Fibroblast of lung (primary cell): Measurements from ENCODE around the gene CNNM4. TPM values are rescaled to one million over a fixed set of nuclear protein-coding genes. Genes with fewer than 3 reads are reported as not detected.
A peak's percentile ranks its signal among the peaks of the same experiment; 100 is the strongest.

Source experiments
- DNase-seq, 2 donors: peaks; one replicate each; pipeline versions ENCODE4 v3.0.0 to v3.0.0-alpha.2; 2010; ENCODE audit warnings: low read depth in 2 of 2
- H2AFZ ChIP-seq: 2 replicates; pipeline ENCODE4 v1.5.1; 2012; ENCODE audit warnings: low read length, control low read depth, inconsistent platforms
- H3K27ac ChIP-seq: 2 replicates; pipeline ENCODE4 v1.5.1; 2011; ENCODE audit warnings: low read length, control low read depth; ENCODE audit not compliant: insufficient read depth
- H3K27me3 ChIP-seq: 2 replicates; pipeline ENCODE4 v1.5.1; 2011; ENCODE audit warnings: mild to moderate bottlenecking, low read length; ENCODE audit not compliant: control insufficient read depth, insufficient read depth
- H3K36me3 ChIP-seq: 2 replicates; pipeline ENCODE4 v1.5.1; 2011; ENCODE audit warnings: low read length; ENCODE audit not compliant: control insufficient read depth, insufficient read depth
- H3K4me1 ChIP-seq: 2 replicates; pipeline ENCODE4 v1.5.1; 2011; ENCODE audit warnings: low read length; ENCODE audit not compliant: control insufficient read depth, insufficient read depth; ENCODE audit errors: extremely low read depth
- H3K4me2 ChIP-seq: 2 replicates; pipeline ENCODE4 v1.5.1; 2011; ENCODE audit warnings: low read length, control low read depth; ENCODE audit not compliant: insufficient read depth; ENCODE audit errors: extremely low read depth
- H3K4me3 ChIP-seq, 4 experiments: fragments of 200-600 bp in 1 of 4; sonication (generic) in 1 of 4; replicated peaks in 1 of 4; 2 replicates each; pipeline ENCODE4 v1.5.1; 2011 to 2016; ENCODE audit warnings: low read length in 4 of 4, low read depth in 3 of 4, mild to moderate bottlenecking in 3 of 4, control low read depth in 2 of 4, inconsistent platforms in 1 of 4, mixed read lengths in 1 of 4; ENCODE audit not compliant: insufficient read depth in 1 of 4; ENCODE audit errors: control extremely low read depth in 1 of 4
- H3K79me2 ChIP-seq: 2 replicates; pipeline ENCODE4 v1.5.1; 2012; ENCODE audit warnings: mild to moderate bottlenecking, low read length, inconsistent platforms; ENCODE audit not compliant: control insufficient read depth, insufficient read depth
- H3K9ac ChIP-seq: 2 replicates; pipeline ENCODE4 v1.5.1; 2011; ENCODE audit warnings: mild to moderate bottlenecking, low read length, control low read depth; ENCODE audit not compliant: insufficient read depth
- H3K9me3 ChIP-seq: 2 replicates; pipeline ENCODE4 v1.5.1; 2012; ENCODE audit warnings: low read depth, low read length; ENCODE audit not compliant: control insufficient read depth, insufficient read depth
- H4K20me1 ChIP-seq: 2 replicates; pipeline ENCODE4 v1.5.1; 2011; ENCODE audit warnings: low read length; ENCODE audit not compliant: control insufficient read depth, insufficient read depth; ENCODE audit errors: extremely low read depth
- EZH2 ChIP-seq: IDR thresholded peaks from 2 replicates; pipeline ENCODE4 v1.5.1; 2012; ENCODE audit warnings: low read length, control low read depth, mild to moderate bottlenecking; ENCODE audit errors: missing control alignments
- polyA plus RNA-seq, 2 donors: library from polyadenylated mRNA; depleted of rRNA in 1 of 2; stranded (reverse) in 1 of 2; unstranded in 1 of 2; fragments of >200 nt; gene quantifications; 2 replicates each; pipeline ENCODE4 v1.2.1, GENCODE V29; 2011 to 2012; ENCODE audit warnings: missing spikeins in 1 of 2
- total RNA-seq: library from RNA; depleted of rRNA; stranded (reverse); fragments of >200 nt; gene quantifications from 2 replicates; pipeline ENCODE4 v1.2.1, GENCODE V29; 2014
- TF ChIP-seq, protein P1 (sequence below), 2 donors: IDR thresholded peaks in 1 of 2; conservative IDR thresholded peaks in 1 of 2; 1 replicate in 1 of 2; 2 replicates in 1 of 2; pipeline ENCODE4 v1.5.1; 2011 to 2012; ENCODE audit warnings: low read length in 2 of 2, control low read depth in 1 of 2, inconsistent platforms in 1 of 2, low read depth in 1 of 2, mild to moderate bottlenecking in 1 of 2

Gene CNNM4
- total and polyA plus RNA-seq, 2 donors (not counting 1 experiment from before 2014, with no cell fraction given), result 3.3 to 3.5 TPM

DNA sequence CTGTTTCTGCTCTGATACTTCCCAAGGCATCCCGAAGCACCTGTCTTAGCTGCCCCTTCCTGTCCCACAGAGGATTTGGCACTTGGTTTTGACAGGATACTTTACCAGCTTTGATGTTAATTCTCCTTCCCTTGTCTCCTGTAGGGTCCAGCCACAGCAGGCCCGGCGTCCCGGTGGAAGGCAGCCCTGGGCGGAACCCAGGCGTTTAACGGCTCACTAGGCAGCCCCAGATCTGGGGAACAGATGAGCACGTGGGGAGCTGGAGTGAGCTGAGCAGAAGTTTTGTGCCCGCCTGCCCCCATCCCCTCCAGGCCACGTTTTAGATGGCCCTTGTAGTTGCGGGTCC is 71.7 kb downstream of the CNNM4 start:
- Histone ChIP-seq H4K20me1 (no peaks in the 10 kb centered on the region), H3K4me1 (peaks cover 7% of the 10 kb centered on the region), H3K4me3 (no peak overlapping the region), H2AFZ (no peak overlapping the region), H3K9ac (no peak overlapping the region), H3K27me3 (no peaks in the 10 kb centered on the region), H3K27ac (no peak overlapping the region), H3K79me2 (no peaks in the 10 kb centered on the region), H3K4me2 (no peak overlapping the region), H3K36me3 (peaks cover 10% of the 10 kb centered on the region), H3K9me3 (no peaks in the 10 kb centered on the region)
- DNase-seq, result no peak
- TF ChIP-seq, protein P1, sequence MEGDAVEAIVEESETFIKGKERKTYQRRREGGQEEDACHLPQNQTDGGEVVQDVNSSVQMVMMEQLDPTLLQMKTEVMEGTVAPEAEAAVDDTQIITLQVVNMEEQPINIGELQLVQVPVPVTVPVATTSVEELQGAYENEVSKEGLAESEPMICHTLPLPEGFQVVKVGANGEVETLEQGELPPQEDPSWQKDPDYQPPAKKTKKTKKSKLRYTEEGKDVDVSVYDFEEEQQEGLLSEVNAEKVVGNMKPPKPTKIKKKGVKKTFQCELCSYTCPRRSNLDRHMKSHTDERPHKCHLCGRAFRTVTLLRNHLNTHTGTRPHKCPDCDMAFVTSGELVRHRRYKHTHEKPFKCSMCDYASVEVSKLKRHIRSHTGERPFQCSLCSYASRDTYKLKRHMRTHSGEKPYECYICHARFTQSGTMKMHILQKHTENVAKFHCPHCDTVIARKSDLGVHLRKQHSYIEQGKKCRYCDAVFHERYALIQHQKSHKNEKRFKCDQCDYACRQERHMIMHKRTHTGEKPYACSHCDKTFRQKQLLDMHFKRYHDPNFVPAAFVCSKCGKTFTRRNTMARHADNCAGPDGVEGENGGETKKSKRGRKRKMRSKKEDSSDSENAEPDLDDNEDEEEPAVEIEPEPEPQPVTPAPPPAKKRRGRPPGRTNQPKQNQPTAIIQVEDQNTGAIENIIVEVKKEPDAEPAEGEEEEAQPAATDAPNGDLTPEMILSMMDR (conservative IDR thresholded peaks at IDR 0.05 in 1 of 2, IDR thresholded peaks at IDR 0.05 in 1 of 2; ENCODE audit: low read depth in 1 of 2, low read length in 2 of 2), result no peak

DNA sequence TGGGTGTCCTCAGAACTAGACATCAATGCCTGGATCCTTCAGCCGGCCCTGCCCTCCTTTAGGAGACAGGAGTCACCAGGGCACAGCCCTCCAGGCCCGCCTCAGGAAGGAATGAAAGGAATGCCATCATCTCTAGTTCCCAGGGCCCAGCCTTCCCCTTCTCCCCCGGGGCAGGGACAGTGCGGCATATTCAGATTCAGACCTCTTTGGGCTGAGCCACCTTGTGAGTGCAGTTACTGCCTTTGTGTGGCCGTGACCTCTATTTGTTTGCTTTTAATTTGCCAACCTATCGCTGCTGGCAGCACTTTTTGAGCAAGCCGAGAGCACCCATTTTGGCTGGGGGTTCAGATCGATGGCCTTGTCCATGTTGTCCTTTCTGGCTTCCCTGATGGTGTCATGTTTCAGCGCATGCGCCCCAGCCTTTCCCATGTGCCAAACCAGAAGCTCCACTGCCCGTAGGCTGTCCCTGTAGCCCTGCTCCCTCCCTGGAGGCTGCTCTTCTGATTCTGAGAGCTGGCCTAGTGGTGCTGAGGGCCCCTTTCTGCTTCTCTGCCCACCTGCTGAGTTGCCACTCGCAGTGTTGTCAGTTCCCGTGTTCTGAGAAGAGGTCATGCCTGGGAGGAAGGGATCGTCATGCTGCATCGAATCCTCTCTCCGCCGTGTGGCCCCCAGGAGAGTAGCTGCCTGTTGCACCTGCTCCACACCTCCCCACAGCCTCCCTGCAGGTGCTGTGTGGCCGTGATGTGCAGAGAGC is 72.2 kb downstream of the CNNM4 start:
- no peak overlapping the region for H3K9ac ChIP-seq
- H3K4me2 ChIP-seq, result no peak overlapping the region
- H3K4me1 ChIP-seq, result peaks cover 7% of the 10 kb centered on the region
- peaks cover 6% of the 10 kb centered on the region for H3K36me3 ChIP-seq
- no peak for TF ChIP-seq EZH2
- TF ChIP-seq, protein P1 (conservative IDR thresholded peaks at IDR 0.05 in 1 of 2, IDR thresholded peaks at IDR 0.05 in 1 of 2; ENCODE audit: low read depth in 1 of 2, low read length in 2 of 2), result no peak
- no peaks in the 10 kb centered on the region for H3K27me3 ChIP-seq
- DNase-seq, result peak; percentile 42 to 75
- H2AFZ ChIP-seq, result peak overlapping the region; percentile 52
- no peaks in the 10 kb centered on the region for H3K9me3 ChIP-seq
- H3K4me3 ChIP-seq, result no peak overlapping the region
- H3K27ac ChIP-seq, result no peak overlapping the region
- H4K20me1 ChIP-seq, result no peaks in the 10 kb centered on the region
- H3K79me2 ChIP-seq, result no peaks in the 10 kb centered on the region

DNA sequence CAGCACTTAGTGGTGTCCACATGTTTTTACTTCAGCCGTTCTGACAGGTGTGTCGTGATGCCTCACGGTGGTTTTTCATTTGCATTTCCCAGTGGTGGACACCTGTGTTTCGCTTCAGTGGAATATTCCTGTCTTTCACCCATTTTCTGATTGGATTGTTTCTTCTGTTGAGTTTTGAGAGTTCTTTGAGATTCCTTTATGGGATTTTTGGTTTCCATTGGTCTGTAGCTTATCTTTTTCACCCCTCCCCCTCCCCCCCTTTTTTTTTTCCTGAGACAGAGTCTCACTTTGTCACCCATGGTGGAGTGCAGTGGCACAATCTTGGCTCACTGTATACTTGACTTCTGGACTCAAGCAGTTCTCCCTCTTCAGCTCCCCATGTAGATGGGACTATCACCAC is 75.1 kb downstream of the CNNM4 start:
- TF ChIP-seq EZH2, result no peak
- TF ChIP-seq, protein P1 (conservative IDR thresholded peaks at IDR 0.05 in 1 of 2, IDR thresholded peaks at IDR 0.05 in 1 of 2; ENCODE audit: low read depth in 1 of 2, low read length in 2 of 2), result no peak
- Histone ChIP-seq H3K4me3 (no peak overlapping the region), H4K20me1 (no peaks in the 10 kb centered on the region), H3K9me3 (no peaks in the 10 kb centered on the region), H3K4me1 (peaks cover 7% of the 10 kb centered on the region), H2AFZ (no peak overlapping the region), H3K27ac (no peak overlapping the region), H3K27me3 (no peaks in the 10 kb centered on the region), H3K9ac (no peak overlapping the region), H3K4me2 (no peak overlapping the region), H3K79me2 (no peaks in the 10 kb centered on the region), H3K36me3 (peaks cover 6% of the 10 kb centered on the region)
- no peak for DNase-seq
